Ureter (tissue), 1 donor: Measurements from ENCODE around the gene ERGIC1. TPM values are rescaled to one million over a fixed set of nuclear protein-coding genes. Genes with fewer than 3 reads are reported as not detected.
A peak's percentile ranks its signal among the peaks of the same experiment; 100 is the strongest.

Source experiments
- DNase-seq: peaks from one replicate; pipeline ENCODE4 v3.0.0-alpha.2; 2020; ENCODE audit warnings: low spot score
- total RNA-seq: library from RNA; stranded (reverse); gene quantifications from one replicate; pipeline ENCODE4 v1.2.4, GENCODE V29; 2023
- donor health status: DM: yes; HTN: yes; CAD: no.

ERGIC1 gene
- total RNA-seq, 1 donor from 2014 or later: 140 TPM

DNA sequence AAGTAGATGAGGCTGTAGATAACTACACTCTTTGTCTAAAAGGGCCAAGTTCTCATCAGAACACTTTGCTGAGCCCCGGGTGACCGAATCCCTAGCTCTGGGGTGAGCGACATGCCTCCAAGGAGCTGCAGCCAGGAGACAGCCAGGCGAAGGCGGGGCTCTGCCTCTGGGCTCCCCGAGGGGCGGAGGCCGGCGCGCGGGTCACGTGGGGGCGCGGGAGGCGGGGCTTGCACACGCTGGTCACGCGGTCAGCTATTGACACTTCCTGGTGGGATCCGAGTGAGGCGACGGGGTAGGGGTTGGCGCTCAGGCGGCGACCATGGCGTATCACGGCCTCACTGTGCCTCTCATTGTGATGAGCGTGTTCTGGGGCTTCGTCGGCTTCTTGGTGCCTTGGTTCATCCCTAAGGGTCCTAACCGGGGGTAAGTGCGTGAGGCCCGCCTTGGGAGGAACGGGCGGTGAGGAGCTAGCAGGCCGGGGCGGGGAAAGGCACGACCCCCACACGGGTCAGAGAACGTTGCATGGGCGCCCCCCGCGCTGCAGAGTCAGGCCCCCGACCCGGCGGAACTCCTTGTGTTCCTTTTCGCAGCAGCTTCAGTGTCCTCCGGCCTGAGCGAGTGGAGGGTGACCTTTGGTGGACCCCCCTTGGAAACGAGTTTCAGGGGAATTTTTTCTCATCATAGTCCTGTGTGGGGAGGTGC, 149.6 kb downstream of the ERGIC1 start, which contains the start of gene ATP6V0E1:
ATP6V0E1 (plus strand) TSS at position 230 of the 702 bp plus-strand sequence; CDS start at position 320, 90 bp downstream.
- DNase-seq: peak; percentile 97

DNA sequence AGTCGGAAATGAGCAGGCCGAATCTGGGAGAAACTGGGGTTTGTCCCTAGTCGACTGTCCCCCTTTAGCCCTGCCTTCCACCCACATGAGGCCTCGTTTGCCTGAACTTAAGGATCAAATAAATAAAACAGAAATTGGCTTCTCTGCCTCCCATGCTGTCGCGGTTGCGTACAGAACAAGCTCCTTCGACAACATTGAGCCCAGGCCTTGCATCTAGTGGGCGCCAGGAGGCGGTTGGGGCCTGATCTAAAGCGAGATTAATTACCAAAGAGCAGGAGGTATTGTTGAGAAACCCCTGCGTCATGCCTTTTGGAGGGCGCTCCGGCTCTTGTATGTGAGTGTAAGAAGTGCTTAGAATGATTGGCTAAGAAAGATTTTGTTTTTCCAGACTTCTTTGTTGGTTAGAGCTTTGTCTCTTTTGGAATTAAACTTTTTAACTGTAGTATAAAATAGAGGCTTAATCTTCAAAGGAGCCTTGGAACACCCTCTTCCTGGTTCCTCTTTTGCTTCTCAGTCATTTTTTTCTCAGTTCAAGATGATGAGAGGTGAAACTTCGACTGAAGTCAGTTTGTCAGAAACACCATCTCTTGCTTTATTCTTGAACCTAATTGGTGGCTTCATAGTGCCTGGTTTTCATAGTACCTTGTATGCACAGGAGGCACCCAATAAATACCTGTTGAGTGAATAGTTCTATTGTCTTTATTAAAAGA, 150.3 kb downstream of the ERGIC1 start:
- peak; percentile 81 for DNase-seq

DNA sequence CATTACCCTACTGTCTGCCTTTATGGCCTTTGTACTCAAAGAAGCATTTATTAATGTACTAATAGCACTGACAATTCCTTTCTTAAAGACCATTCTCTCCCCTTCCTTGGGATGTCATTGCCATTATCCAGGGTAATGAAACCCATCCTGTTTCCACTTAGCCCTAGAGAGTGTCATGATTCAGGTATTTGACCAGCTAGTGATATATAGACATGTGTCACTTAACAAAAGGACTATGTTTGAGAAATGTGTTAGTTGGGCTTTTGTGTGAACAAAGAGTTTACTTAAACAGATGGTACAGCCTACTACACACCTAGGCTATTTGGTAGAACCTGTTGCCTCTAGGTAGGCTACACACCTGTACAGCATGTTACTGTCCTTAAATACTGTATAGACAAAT, 151.5 kb downstream of the ERGIC1 start:
- DNase-seq: no peak

DNA sequence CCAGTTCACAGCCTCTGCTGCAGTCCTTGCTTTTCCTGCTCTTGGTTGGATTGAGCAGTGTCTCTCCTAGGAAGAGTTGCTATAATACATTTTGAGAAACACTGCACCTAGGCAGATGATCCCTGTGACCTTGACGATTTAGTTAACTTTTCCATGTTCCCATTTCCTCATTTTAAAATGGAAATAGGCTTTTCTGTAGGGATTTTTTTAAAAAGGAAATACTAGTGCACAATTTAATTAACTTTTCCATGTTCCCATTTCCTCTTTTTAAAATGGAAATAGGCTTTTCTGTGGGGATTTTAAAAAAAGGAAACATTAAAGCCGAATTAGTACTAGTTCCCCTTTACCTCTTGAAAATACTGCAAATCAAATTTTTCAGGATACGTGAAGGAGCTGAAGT, 154.2 kb downstream of the ERGIC1 start:
- no peak for DNase-seq

DNA sequence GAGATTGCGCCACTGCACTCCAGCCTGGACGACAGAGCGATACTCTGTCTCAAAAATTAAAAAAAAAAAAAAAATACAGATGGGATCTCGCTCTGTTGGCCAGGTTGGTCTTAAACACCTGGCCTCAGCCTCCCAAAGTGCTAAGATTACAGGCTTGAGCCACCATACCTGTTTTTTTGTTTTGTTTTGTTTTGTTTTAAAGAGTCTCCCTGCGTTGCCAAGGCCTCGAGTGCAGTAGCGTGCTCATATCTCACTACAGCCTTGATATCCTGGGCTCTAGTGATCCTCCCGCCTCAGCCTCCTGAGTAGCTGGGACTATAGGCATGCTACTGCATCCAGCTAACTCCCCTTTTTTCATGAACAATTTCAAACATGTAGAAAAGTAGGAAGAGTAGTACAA, 156.7 kb downstream of the ERGIC1 start:
- DNase-seq: no peak

DNA sequence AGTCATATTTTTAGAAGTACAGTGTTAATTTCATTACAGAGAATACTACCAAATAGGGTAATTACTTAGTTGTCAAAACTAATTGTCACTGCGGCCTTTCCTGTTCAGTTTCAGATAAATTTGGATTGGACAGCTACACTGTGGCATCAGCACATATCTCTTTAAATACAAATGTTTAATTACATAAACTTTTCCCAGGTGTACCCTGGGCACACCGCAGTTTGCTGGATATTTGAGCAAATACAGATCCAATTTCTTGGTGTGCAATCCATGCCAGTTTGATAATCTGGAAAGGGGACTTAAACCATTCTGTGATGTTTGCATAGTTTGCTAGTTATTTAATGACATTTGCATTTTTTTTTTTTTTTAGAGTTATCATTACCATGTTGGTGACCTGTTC, 160.4 kb downstream of the ERGIC1 start:
- no peak for DNase-seq

DNA sequence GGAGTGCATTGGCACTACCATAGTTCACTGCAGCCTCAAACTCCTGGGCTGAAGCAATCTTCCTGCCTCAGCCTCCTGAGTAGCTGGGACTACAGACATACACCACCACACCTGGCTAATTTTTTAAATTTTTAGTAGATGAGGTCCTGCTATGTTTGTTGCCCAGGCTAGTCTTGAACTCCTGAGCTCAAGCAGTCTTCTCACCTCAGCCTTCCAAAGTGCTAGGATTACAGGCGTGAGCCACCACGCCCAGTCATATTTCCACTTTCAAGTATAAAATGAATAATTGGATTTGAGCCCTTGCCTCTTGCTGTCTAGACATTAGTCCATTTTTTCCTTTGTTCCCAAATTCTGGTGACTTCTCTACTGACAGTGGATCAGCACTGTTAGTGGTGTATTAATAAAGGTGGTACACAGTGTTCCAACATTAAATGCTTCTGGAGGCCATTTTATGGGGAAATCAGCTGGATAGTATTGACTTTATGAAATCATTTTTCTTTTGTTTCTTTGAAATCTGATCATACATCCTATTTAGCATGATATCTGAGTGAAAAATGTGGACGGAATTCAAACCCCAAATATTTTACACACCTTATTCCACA, 165.4 kb downstream of the ERGIC1 start:
- DNase-seq: no peak

DNA sequence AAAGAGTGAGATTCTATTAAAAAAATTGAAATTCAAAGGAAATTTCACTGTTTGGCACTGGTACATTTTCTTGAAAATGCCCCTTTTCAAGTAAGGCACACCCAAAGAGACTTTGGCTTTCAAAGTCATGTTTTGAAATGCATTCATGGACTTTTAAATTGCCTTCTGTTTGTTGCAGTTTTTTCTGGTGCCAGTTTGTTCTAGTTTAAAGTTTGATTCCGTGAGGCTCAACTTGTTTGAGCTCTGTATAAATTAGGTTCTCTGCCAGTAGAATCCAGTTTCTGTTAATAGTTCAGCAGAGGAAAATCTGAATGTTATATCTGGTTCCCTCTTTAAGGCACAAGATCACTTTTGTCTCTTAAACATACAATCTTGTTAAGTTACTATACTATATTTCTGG, 165.9 kb downstream of the ERGIC1 start:
- no peak for DNase-seq

DNA sequence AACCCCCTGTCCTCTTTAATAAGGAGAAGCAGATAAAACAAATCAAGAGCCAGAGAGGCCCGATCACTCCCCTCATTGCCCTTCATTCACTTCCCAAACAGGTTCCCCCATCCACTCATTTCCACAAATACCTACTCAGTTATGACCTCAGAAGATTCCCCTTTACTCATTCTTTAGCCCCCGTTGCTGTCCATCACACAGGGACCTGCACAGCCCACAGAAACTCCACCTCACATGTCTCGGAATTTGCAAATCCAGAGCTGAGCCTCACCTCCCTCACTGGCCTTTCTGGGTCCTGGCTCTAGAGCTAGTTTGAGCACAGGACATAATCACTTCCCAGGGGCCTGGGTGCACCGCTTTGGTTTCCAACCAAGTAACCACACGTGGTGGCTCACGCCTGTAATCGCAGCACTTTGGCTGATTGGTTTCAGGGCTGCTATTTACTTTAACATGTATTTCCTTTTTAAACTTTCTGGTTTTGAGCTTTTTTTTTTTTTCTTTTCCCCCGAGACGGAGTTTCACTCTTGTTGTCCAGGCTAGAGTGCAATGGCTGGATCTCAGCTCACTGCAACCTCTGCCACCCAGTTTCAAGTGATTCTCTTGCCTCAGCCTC, 167.3 kb downstream of the ERGIC1 start:
- DNase-seq: no peak

Other genes with a start within 250 kb of the ERGIC1 start
- 35.0 TPM for gene NEURL1B, start 193.0 kb upstream of the ERGIC1 start, total RNA-seq
- 84.2 TPM for gene DUSP1, start 63.1 kb upstream of the ERGIC1 start, total RNA-seq
- 26.2 TPM for gene RPL26L1, start 125.2 kb downstream of the ERGIC1 start, total RNA-seq
- 208 TPM for gene ATP6V0E1, start 149.5 kb downstream of the ERGIC1 start, total RNA-seq
- 36.5 TPM for gene CREBRF, start 222.1 kb downstream of the ERGIC1 start, total RNA-seq